Tibial nerve (tissue), 4 donors: ENCODE measurements around the gene TNFRSF13B. TPM values are rescaled to one million over a fixed set of nuclear protein-coding genes. Genes with fewer than 3 reads are reported as not detected.

Experiments used
- DNase-seq, 2 donors: peaks; one replicate each; pipeline ENCODE4 v3.0.0-alpha.2; 2019; ENCODE audit warnings: low spot score in 2 of 2
- H3K27ac ChIP-seq, 4 donors: fragments of 200-600 bp; sonication (generic) in 3 of 4; one replicate each; pipeline ENCODE4 v1.5.1; 2017 to 2019; ENCODE audit warnings: mild to moderate bottlenecking in 1 of 4
- H3K27me3 ChIP-seq, 2 donors: fragments of 200-600 bp; sonication (generic) in 1 of 2; one replicate each; pipeline versions ENCODE4 v1.5.1 to v1.6.0; 2017 to 2019
- H3K36me3 ChIP-seq, 3 donors: fragments of 200-600 bp; sonication (generic); one replicate each; pipeline ENCODE4 v1.5.1; 2018 to 2019
- H3K4me1 ChIP-seq, 4 donors: fragments of 200-600 bp; sonication (generic) in 3 of 4; one replicate each; pipeline ENCODE4 v1.5.1; 2017 to 2019
- H3K4me3 ChIP-seq, 4 donors: fragments of 200-600 bp; sonication (generic) in 3 of 4; one replicate each; pipeline ENCODE4 v1.5.1; 2017 to 2019; ENCODE audit warnings: mild to moderate bottlenecking in 1 of 4, moderate library complexity in 1 of 4
- H3K9me3 ChIP-seq, 4 donors: fragments of 200-600 bp; sonication (generic) in 3 of 4; one replicate each; pipeline ENCODE4 v1.5.1; 2017 to 2019
- EP300 ChIP-seq, 2 donors: sonication (generic); formaldehyde crosslinking; IDR thresholded peaks; one replicate each; pipeline ENCODE4 v1.6.1; 2017; ENCODE audit warnings: antibody characterized with exemption in 2 of 2, mild to moderate bottlenecking in 1 of 2
- POLR2A ChIP-seq, 2 donors: fragments of 450-650 bp; IDR thresholded peaks; one replicate each; pipeline ENCODE4 v1.6.1; 2017; ENCODE audit warnings: antibody characterized with exemption in 2 of 2, mild to moderate bottlenecking in 2 of 2, moderate library complexity in 2 of 2
- WGBS, 2 donors: methylation state at CpG; one replicate each; pipeline ENCODE4 v1.1.5; 2018; 5-methylcytosine and 5-hydroxymethylcytosine counted together
- total RNA-seq, 4 donors: library from RNA; depleted of rRNA; stranded (reverse); fragments of >200 nt; gene quantifications; one replicate each; pipeline ENCODE4 v1.1.0, GENCODE V29; 2016
- TF ChIP-seq, protein P1 (sequence below), 5 experiments: fragments of 200-600 bp in 3 of 5; fragments of 450-650 bp in 2 of 5; sonication (generic) in 3 of 5; IDR thresholded peaks; one replicate each; pipeline ENCODE4 v1.5.1; 2016 to 2019; ENCODE audit warnings: antibody characterized with exemption in 5 of 5, mild to moderate bottlenecking in 3 of 5, moderate library complexity in 2 of 5

Gene TNFRSF13B
- total RNA-seq, 4 donors from 2014 or later: not detected

GRCh38 chr17:16941072-16942036, 30.6 kb downstream of the TNFRSF13B start:
- Histone ChIP-seq H3K9me3 (no peaks in the 10 kb centered on the region), H3K4me3 (no peak overlapping the region), H3K36me3 (no peaks in the 10 kb centered on the region), H3K27ac (no peak overlapping the region), H3K27me3 (peaks cover 0 to 5% of the 10 kb centered on the region in 2 donors), H3K4me1 (peaks cover 0 to 5% (median 0%) of the 10 kb centered on the region in 4 donors)
- 80 to 86% methylated on average over 15 of the region's 15 CpGs for WGBS, 2 donors
- no peak for DNase-seq
- TF ChIP-seq, protein P1, sequence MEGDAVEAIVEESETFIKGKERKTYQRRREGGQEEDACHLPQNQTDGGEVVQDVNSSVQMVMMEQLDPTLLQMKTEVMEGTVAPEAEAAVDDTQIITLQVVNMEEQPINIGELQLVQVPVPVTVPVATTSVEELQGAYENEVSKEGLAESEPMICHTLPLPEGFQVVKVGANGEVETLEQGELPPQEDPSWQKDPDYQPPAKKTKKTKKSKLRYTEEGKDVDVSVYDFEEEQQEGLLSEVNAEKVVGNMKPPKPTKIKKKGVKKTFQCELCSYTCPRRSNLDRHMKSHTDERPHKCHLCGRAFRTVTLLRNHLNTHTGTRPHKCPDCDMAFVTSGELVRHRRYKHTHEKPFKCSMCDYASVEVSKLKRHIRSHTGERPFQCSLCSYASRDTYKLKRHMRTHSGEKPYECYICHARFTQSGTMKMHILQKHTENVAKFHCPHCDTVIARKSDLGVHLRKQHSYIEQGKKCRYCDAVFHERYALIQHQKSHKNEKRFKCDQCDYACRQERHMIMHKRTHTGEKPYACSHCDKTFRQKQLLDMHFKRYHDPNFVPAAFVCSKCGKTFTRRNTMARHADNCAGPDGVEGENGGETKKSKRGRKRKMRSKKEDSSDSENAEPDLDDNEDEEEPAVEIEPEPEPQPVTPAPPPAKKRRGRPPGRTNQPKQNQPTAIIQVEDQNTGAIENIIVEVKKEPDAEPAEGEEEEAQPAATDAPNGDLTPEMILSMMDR (IDR thresholded peaks at IDR 0.05): no peak
- TF ChIP-seq EP300 (IDR thresholded peaks at IDR 0.05) (no peak), POLR2A (IDR thresholded peaks at IDR 0.05) (no peak)

- no peak overlapping the region for H3K27ac ChIP-seq
- peaks cover 0 to 5% (median 0%) of the 10 kb centered on the region in 4 donors for H3K4me1 ChIP-seq
- TF ChIP-seq POLR2A (IDR thresholded peaks at IDR 0.05) (no peak), EP300 (IDR thresholded peaks at IDR 0.05) (no peak)
- TF ChIP-seq, protein P1 (IDR thresholded peaks at IDR 0.05): no peak
- no peak overlapping the region for H3K4me3 ChIP-seq
- no peaks in the 10 kb centered on the region for H3K9me3 ChIP-seq
- no peaks in the 10 kb centered on the region for H3K36me3 ChIP-seq
- 74 to 76% methylated on average over 17 to 18 of the region's 18 CpGs for WGBS, 2 donors
- DNase-seq: no peak
- peaks cover 0 to 5% of the 10 kb centered on the region in 2 donors for H3K27me3 ChIP-seq
Measured at GRCh38 chr17:16940116-16940881, 31.6 kb downstream of the TNFRSF13B start.

DNA sequence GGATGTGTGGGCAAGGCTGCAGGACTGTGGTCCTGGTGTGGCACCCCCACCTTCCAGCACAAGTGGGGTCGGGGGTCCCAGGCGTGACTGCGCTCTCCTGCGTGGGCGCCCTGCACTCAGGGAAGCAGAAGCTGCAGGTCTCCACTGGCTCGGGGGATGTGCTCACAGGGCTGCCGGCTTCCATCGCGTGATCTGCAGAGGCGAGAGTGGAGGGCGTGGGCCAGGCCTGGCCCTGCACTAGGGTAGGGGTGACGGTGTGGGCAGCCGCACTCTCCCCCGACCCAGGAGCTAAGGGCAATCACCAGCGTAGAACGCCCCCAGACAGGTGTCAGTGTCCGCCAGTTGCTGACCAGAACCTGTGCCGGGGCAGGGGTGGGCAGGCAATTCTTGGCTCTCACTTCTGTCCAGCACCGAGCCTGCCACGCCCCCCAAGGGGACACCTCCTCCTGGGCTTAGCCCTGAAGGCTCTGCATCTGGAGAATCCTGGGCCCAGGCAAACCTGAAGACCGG, 32.3 kb downstream of the TNFRSF13B start:
- 75 to 76% methylated on average over 19 to 21 of the region's 21 CpGs for WGBS, 2 donors
- Histone ChIP-seq H3K4me3 (no peak overlapping the region), H3K27ac (no peak overlapping the region), H3K27me3 (peaks cover 0 to 3% of the 10 kb centered on the region in 2 donors), H3K4me1 (peaks cover 0 to 5% (median 0%) of the 10 kb centered on the region in 4 donors), H3K36me3 (no peaks in the 10 kb centered on the region), H3K9me3 (no peaks in the 10 kb centered on the region)
- no peak for DNase-seq
- TF ChIP-seq, protein P1 (IDR thresholded peaks at IDR 0.05): no peak
- no peak for TF ChIP-seq POLR2A (IDR thresholded peaks at IDR 0.05)
- TF ChIP-seq EP300 (IDR thresholded peaks at IDR 0.05): no peak

DNA sequence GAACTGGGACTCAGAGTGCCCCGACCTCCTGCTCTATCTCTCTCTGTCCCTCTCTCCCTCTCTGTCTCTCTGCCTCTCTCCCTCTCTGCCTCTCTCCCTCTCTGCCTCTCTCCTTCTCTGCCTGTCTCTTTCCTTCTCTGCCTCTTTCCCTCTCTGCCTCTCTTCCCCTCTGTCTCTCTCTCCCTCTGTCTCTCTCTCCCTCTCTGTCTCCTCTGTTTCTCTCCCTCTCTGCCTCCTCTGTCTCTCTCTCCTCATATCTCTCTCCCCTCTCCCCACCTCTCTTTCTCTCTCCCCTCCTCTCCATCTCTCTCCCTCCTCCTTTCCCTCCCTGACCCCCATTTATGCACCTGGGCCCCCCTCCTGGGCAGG, 32.7 kb downstream of the TNFRSF13B start:
- TF ChIP-seq, protein P1 (IDR thresholded peaks at IDR 0.05): no peak
- TF ChIP-seq POLR2A (IDR thresholded peaks at IDR 0.05): no peak
- no peaks in the 10 kb centered on the region for H3K36me3 ChIP-seq
- DNase-seq: no peak
- 23 to 27% methylated on average over 1 of the region's 1 CpG for WGBS, 2 donors
- no peak overlapping the region for H3K4me3 ChIP-seq
- H3K27me3 ChIP-seq: no peaks in the 10 kb centered on the region
- H3K9me3 ChIP-seq: no peaks in the 10 kb centered on the region
- H3K4me1 ChIP-seq: peaks cover 0 to 5% (median 0%) of the 10 kb centered on the region in 4 donors
- H3K27ac ChIP-seq: no peak overlapping the region
